HEK293 (cell line): ENCODE data around the gene SSR1.

ENCODE experiments used
- CTCF ChIA-PET: fragments of 350-600 bp; formaldehyde crosslinking; extraction: SDS; loops from one replicate; lab custom pipeline; 2021; ENCODE audit warnings: antibody characterized with exemption; lab: Yijun Ruan, JAX
- POLR2A ChIA-PET: fragments of 300-600 bp; formaldehyde crosslinking; extraction: SDS; loops from one replicate; lab custom pipeline; 2020; ENCODE audit warnings: antibody characterized with exemption, inconsistent platforms; lab: Yijun Ruan, JAX
- H3K27ac ChIP-seq: fragments of 200-500 bp; sonication (Bioruptor generic); 2 replicates; pipeline ENCODE4 v1.5.1; 2014; ENCODE audit warnings: low read depth, low read length, control low read depth, inconsistent platforms; ENCODE audit errors: extremely low read depth
- H3K36me3 ChIP-seq, 2 experiments: fragments of 200-500 bp in 1 of 2; sonication (Bioruptor generic) in 1 of 2; 1 replicate in 1 of 2; 2 replicates in 1 of 2; pipeline ENCODE4 v1.5.1; 2014 to 2017; ENCODE audit warnings: inconsistent platforms in 2 of 2, low read length in 2 of 2; ENCODE audit not compliant: control insufficient read depth in 2 of 2, insufficient read depth in 1 of 2
- H3K4me1 ChIP-seq: fragments of 200-500 bp; sonication (Bioruptor generic); 2 replicates; pipeline ENCODE4 v1.5.1; 2014; ENCODE audit warnings: mild to moderate bottlenecking, low read length, inconsistent platforms; ENCODE audit not compliant: control insufficient read depth, insufficient read depth
- H3K4me3 ChIP-seq: 2 replicates; pipeline ENCODE4 v1.5.1; 2011; ENCODE audit warnings: low read depth, mild to moderate bottlenecking, control low read depth, low read length, moderate library complexity
- H3K9me3 ChIP-seq: fragments of 200-500 bp; sonication (Bioruptor generic); 2 replicates; pipeline ENCODE4 v1.5.1; 2014; ENCODE audit warnings: low read depth, low read length, inconsistent platforms; ENCODE audit not compliant: control insufficient read depth, insufficient read depth
- ATF2 ChIP-seq: fragments of 450-650 bp; formaldehyde crosslinking; IDR thresholded peaks from 2 replicates; pipeline ENCODE4 v1.5.1; 2016; ENCODE audit warnings: missing biosample characterization, missing genetic modification characterization, low read depth
- EGR2 ChIP-seq: fragments of 450-650 bp; formaldehyde crosslinking; IDR thresholded peaks from 2 replicates; pipeline ENCODE4 v1.5.1; 2016; ENCODE audit warnings: low read depth, missing biosample characterization, missing genetic modification characterization
- HIC1 ChIP-seq: fragments of 450-650 bp; formaldehyde crosslinking; IDR thresholded peaks from 2 replicates; pipeline ENCODE4 v1.5.1; 2016; ENCODE audit warnings: missing biosample characterization, missing genetic modification characterization
- IKZF3 ChIP-seq: fragments of 450-650 bp; IDR thresholded peaks from 2 replicates; pipeline ENCODE4 v1.5.0; 2018; ENCODE audit warnings: missing biosample characterization, mild to moderate bottlenecking, missing genetic modification characterization, moderate library complexity
- PRDM1 ChIP-seq: fragments of 450-650 bp; formaldehyde crosslinking; IDR thresholded peaks from 2 replicates; pipeline ENCODE4; 2016; ENCODE audit warnings: missing biosample characterization, missing genetic modification characterization
- PRDM6 ChIP-seq: fragments of 450-650 bp; formaldehyde crosslinking; IDR thresholded peaks from 2 replicates; pipeline ENCODE4 v1.5.1; 2017; ENCODE audit warnings: missing biosample characterization, missing genetic modification characterization
- ZFHX2 ChIP-seq: fragments of 450-650 bp; formaldehyde crosslinking; conservative IDR thresholded peaks from 2 replicates; pipeline ENCODE4 v1.5.1; 2016; ENCODE audit warnings: missing biosample characterization, missing genetic modification characterization
- ZIC2 ChIP-seq: fragments of 450-650 bp; formaldehyde crosslinking; IDR thresholded peaks from 2 replicates; pipeline ENCODE4 v1.5.1; 2016; ENCODE audit warnings: missing biosample characterization, missing genetic modification characterization
- ZNF146 ChIP-seq: fragments of 450-650 bp; formaldehyde crosslinking; IDR thresholded peaks from 2 replicates; pipeline ENCODE4 v1.5.1; 2016; ENCODE audit warnings: missing biosample characterization, missing genetic modification characterization
- ZNF175 ChIP-seq: fragments of 450-650 bp; formaldehyde crosslinking; IDR thresholded peaks from 2 replicates; pipeline ENCODE4 v1.5.1; 2016; ENCODE audit warnings: missing biosample characterization, missing genetic modification characterization
- ZNF19 ChIP-seq: fragments of 450-650 bp; formaldehyde crosslinking; IDR thresholded peaks from 2 replicates; pipeline ENCODE4; 2016; ENCODE audit warnings: missing biosample characterization, missing genetic modification characterization, low read depth
- ZNF24 ChIP-seq: fragments of 450-650 bp; formaldehyde crosslinking; IDR thresholded peaks from 2 replicates; pipeline ENCODE4 v1.5.1; 2016; ENCODE audit warnings: missing biosample characterization, missing genetic modification characterization
- ZNF280D ChIP-seq: fragments of 450-650 bp; formaldehyde crosslinking; IDR thresholded peaks from 2 replicates; pipeline ENCODE4 v1.5.1; 2016; ENCODE audit warnings: missing biosample characterization, missing genetic modification characterization
- ZNF335 ChIP-seq: fragments of 450-650 bp; formaldehyde crosslinking; conservative IDR thresholded peaks from 2 replicates; pipeline ENCODE4 v1.5.1; 2016; ENCODE audit warnings: missing biosample characterization, missing genetic modification characterization
- ZNF391 ChIP-seq: fragments of 450-650 bp; formaldehyde crosslinking; IDR thresholded peaks from 2 replicates; pipeline ENCODE4 v1.5.1; 2016; ENCODE audit warnings: low read depth, missing biosample characterization, missing genetic modification characterization, borderline replicate concordance
- ZNF416 ChIP-seq: fragments of 450-650 bp; formaldehyde crosslinking; IDR thresholded peaks from 2 replicates; pipeline ENCODE4 v1.5.1; 2016; ENCODE audit warnings: missing biosample characterization, missing genetic modification characterization
- ZNF48 ChIP-seq: fragments of 450-650 bp; formaldehyde crosslinking; IDR thresholded peaks from 2 replicates; pipeline ENCODE4 v1.5.1; 2016; ENCODE audit warnings: missing biosample characterization, missing genetic modification characterization
- ZNF488 ChIP-seq: fragments of 450-650 bp; formaldehyde crosslinking; IDR thresholded peaks from 2 replicates; pipeline ENCODE4 v1.5.1; 2016; ENCODE audit warnings: missing biosample characterization, missing genetic modification characterization
- ZNF529 ChIP-seq: fragments of 450-650 bp; formaldehyde crosslinking; IDR thresholded peaks from 2 replicates; pipeline ENCODE4 v1.5.1; 2017; ENCODE audit warnings: missing genetic modification characterization, missing biosample characterization; ENCODE audit not compliant: insufficient replicate concordance
- ZNF555 ChIP-seq: fragments of 450-650 bp; formaldehyde crosslinking; conservative IDR thresholded peaks from 2 replicates; pipeline ENCODE4 v1.5.1; 2017; ENCODE audit warnings: missing biosample characterization, mild to moderate bottlenecking, missing genetic modification characterization, inconsistent platforms
- ZNF560 ChIP-seq: fragments of 450-650 bp; formaldehyde crosslinking; IDR thresholded peaks from 2 replicates; pipeline ENCODE4 v1.5.1; 2017; ENCODE audit warnings: missing biosample characterization, missing genetic modification characterization, borderline replicate concordance
- ZNF621 ChIP-seq: fragments of 450-650 bp; formaldehyde crosslinking; IDR thresholded peaks from 2 replicates; pipeline ENCODE4 v1.5.1; 2017; ENCODE audit warnings: missing biosample characterization, missing genetic modification characterization
- ZNF677 ChIP-seq: fragments of 450-650 bp; IDR thresholded peaks from 2 replicates; pipeline ENCODE4 v1.5.0; 2018; ENCODE audit warnings: missing biosample characterization, mild to moderate bottlenecking, missing genetic modification characterization, moderate library complexity
- ZXDB ChIP-seq: fragments of 450-650 bp; formaldehyde crosslinking; IDR thresholded peaks from 2 replicates; pipeline ENCODE4 v1.5.1; 2016; ENCODE audit warnings: missing biosample characterization, missing genetic modification characterization

SSR1 gene

GRCh38 chr6:7313505-7314165 is 636 bp upstream of the SSR1 start (continued):
- TF ChIP-seq ATF2 (tag by site-specific recombination), result no peak
- no peak for TF ChIP-seq ZNF146 (tag by site-specific recombination)
- no peak for TF ChIP-seq ZNF560
- no peak for TF ChIP-seq ZNF280D
- TF ChIP-seq ZNF621 (tag by site-specific recombination), result no peak
- TF ChIP-seq ZNF175 (tag by site-specific recombination), result no peak
- TF ChIP-seq HIC1 (tag by site-specific recombination), result no peak
- TF ChIP-seq ZNF391 (tag by site-specific recombination), result no peak
- no peak for TF ChIP-seq ZIC2 (tag by site-specific recombination)
- no peak for TF ChIP-seq ZNF24 (tag by site-specific recombination)

GRCh38 chr6:7311917-7312615 is 933 bp downstream of the SSR1 start:
- H3K36me3 ChIP-seq, result peaks cover 34 to 35% of the 10 kb centered on the region in 2 experiments
- H3K4me3 ChIP-seq, result peak overlapping the region; percentile 78
- ChIA-PET CTCF (interaction anchor here (0.6 to 1.7 kb wide), 3 partner anchors 36 to 304 kb away, joined by 3 to 6 read pairs (median 4); partner anchors contain the start of genes CAGE1 and RIOK1), POLR2A (interaction anchor here (0.6 to 2.6 kb wide), 3 partner anchors 30 to 278 kb away, joined by 3 to 10 read pairs (median 3); partner anchors contain the start of gene SNRNP48)
- no peaks in the 10 kb centered on the region for H3K9me3 ChIP-seq
- peaks cover 5% of the 10 kb centered on the region; the same call in 1 of the 2 replicates for H3K4me1 ChIP-seq
- peak overlapping the region; percentile 91 for H3K27ac ChIP-seq
- TF ChIP-seq ZNF19 (no peak), ZNF48 (tag by site-specific recombination) (no peak), ZNF677 (no peak), ZXDB (peak; percentile 76), ZFHX2 (tag by site-specific recombination) (peak; percentile 31), PRDM1 (tag by site-specific recombination) (peak; percentile 78), ZNF555 (no peak), PRDM6 (tag by site-specific recombination) (peak; percentile 31; the same call in 1 of the 2 replicates), ZNF529 (tag by site-specific recombination) (no peak), EGR2 (tag by site-specific recombination) (peak; percentile 23; the same call in 1 of the 2 replicates), IKZF3 (tag by site-specific recombination) (peak; percentile 63; the same call in 1 of the 2 replicates), ZNF335 (tag by site-specific recombination) (peak; percentile 48; the same call in 1 of the 2 replicates), ZNF416 (tag by site-specific recombination) (no peak), ZNF488 (tag by site-specific recombination) (no peak)
